Neutrophil (primary cell): Measurements from ENCODE around the gene BBS2.

Experiments
- H3K27ac ChIP-seq: fragments of 200-600 bp; sonication (generic); 2 replicates; pipeline ENCODE4 v1.5.1; 2016; ENCODE audit warnings: mild to moderate bottlenecking, moderate library complexity
- H3K27me3 ChIP-seq: fragments of 200-600 bp; sonication (generic); 2 replicates; pipeline ENCODE4 v1.6.0; 2016; ENCODE audit warnings: mild to moderate bottlenecking
- H3K36me3 ChIP-seq: fragments of 200-600 bp; sonication (generic); 2 replicates; pipeline ENCODE4 v1.5.1; 2017
- H3K4me1 ChIP-seq, 2 experiments: fragments of 200-600 bp in 1 of 2; sonication (generic) in 1 of 2; 1 replicate in 1 of 2; 2 replicates in 1 of 2; pipeline versions ENCODE4 v1.5.1 to v1.6.1; 2013 to 2016; ENCODE audit warnings: low read depth in 1 of 2, low read length in 1 of 2, mild to moderate bottlenecking in 1 of 2, moderate library complexity in 1 of 2; ENCODE audit not compliant: control insufficient read depth in 1 of 2, insufficient read depth in 1 of 2
- H3K4me3 ChIP-seq, 2 experiments: fragments of 200-600 bp in 1 of 2; sonication (generic) in 1 of 2; 1 replicate in 1 of 2; 2 replicates in 1 of 2; pipeline ENCODE4 v1.5.1; 2013 to 2016; ENCODE audit warnings: low read depth in 1 of 2, low read length in 1 of 2, mild to moderate bottlenecking in 1 of 2, moderate library complexity in 1 of 2
- H3K9me3 ChIP-seq: fragments of 200-600 bp; sonication (generic); 2 replicates; pipeline ENCODE4 v1.5.1; 2016
- CTCF ChIP-seq: fragments of 200-600 bp; sonication (generic); IDR thresholded peaks from 2 replicates; pipeline ENCODE4 v1.5.1; 2016; ENCODE audit warnings: antibody characterized with exemption

Gene BBS2

DNA sequence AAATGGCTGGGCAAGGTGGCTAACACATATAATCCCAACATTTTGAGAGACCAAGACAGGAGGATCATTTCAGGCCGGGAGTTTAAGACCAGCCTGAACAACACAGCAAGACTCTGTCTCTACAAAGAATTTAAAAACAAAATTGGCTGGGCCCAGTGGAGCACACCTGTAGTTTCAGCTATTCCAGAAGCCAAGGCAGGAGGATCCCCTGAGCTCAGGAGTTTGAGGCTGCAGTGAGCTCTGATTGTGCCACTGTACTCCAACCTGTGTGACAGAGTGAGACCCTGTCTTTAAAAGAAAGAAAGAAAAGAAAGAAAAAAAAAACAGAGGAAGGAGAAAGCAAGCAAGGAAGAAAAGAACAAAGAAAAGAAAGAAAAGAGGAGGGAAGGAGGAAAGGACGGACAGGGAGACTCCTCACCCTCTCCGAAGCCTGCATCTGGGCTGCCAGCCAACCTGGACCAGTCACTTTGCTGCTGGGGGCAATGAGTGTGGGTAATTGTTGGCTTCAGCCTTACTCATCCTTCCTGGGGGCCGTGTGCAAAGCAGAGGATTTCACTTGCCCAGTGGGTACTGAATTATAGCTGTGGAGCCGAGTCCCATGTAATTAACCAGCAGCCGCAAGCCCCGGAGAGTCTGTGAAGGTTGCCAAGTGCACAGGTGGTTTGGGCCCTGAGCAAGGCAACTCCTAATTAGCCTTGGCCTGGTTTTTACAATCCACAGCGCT lies 38.4 kb upstream of the BBS2 start:
- Histone ChIP-seq H3K4me3 (no peak overlapping the region), H3K27me3 (peaks cover 36% of the 10 kb centered on the region), H3K9me3 (no peaks in the 10 kb centered on the region), H3K36me3 (no peaks in the 10 kb centered on the region), H3K27ac (no peak overlapping the region), H3K4me1 (no peaks in the 10 kb centered on the region)
- TF ChIP-seq CTCF, result no peak

- Histone ChIP-seq H3K36me3 (no peaks in the 10 kb centered on the region), H3K9me3 (no peaks in the 10 kb centered on the region)
These were observed 34.6 kb upstream of the BBS2 start for GRCh38 chr16:56554441-56554840.

GRCh38 chr16:56551796-56552738 lies 32.2 kb upstream of the BBS2 start:
- Histone ChIP-seq H3K4me1 (no peaks in the 10 kb centered on the region), H3K27me3 (peaks cover 43% of the 10 kb centered on the region), H3K36me3 (no peaks in the 10 kb centered on the region), H3K4me3 (no peak overlapping the region), H3K9me3 (no peaks in the 10 kb centered on the region), H3K27ac (no peak overlapping the region)
- TF ChIP-seq CTCF, result no peak

More at GRCh38 chr16:56554441-56554840, 34.6 kb upstream of the BBS2 start:
- no peaks in the 10 kb centered on the region for H3K4me1 ChIP-seq
- peaks cover 42% of the 10 kb centered on the region for H3K27me3 ChIP-seq
- H3K27ac ChIP-seq, result no peak overlapping the region
- TF ChIP-seq CTCF, result no peak
- H3K4me3 ChIP-seq, result no peak overlapping the region

- TF ChIP-seq CTCF, result no peak
- Histone ChIP-seq H3K36me3 (no peaks in the 10 kb centered on the region), H3K4me1 (no peaks in the 10 kb centered on the region), H3K9me3 (no peaks in the 10 kb centered on the region), H3K27ac (no peak overlapping the region), H3K27me3 (peaks cover 45% of the 10 kb centered on the region), H3K4me3 (no peak overlapping the region)
These were observed 30.0 kb upstream of the BBS2 start for GRCh38 chr16:56549744-56550385.

- no peak overlapping the region for H3K27ac ChIP-seq
- no peaks in the 10 kb centered on the region for H3K4me1 ChIP-seq
- peaks cover 44% of the 10 kb centered on the region for H3K27me3 ChIP-seq
These were observed 29.3 kb upstream of the BBS2 start for GRCh38 chr16:56549161-56549560.

More at GRCh38 chr16:56549161-56549560, 29.3 kb upstream of the BBS2 start:
- no peak overlapping the region for H3K4me3 ChIP-seq
- no peaks in the 10 kb centered on the region for H3K9me3 ChIP-seq
- TF ChIP-seq CTCF, result no peak
- no peaks in the 10 kb centered on the region for H3K36me3 ChIP-seq
